HepG2 (cell line): ENCODE measurements around the gene ACVR1C. TPM values are rescaled to one million over a fixed set of nuclear protein-coding genes. Genes with fewer than 3 reads are reported as not detected.
"Not testable (repeated sequence)": the region's sequence is repeated elsewhere in the genome, so short reads cannot be mapped to it uniquely, and the experiment has no call there.

ENCODE experiments used
- ATAC-seq: fragments of 200-7000 bp; cut with Tn5 transposase; 3 replicates; pipeline ENCODE4 v1.9.1; 2020; ENCODE audit warnings: mild to moderate bottlenecking, moderate library complexity
- BruUV-seq: library from RNA; stranded (reverse); fragments of 400-500 nt; replicated peaks from 2 replicates; lab custom pipeline; 2021; lab: Mats Ljungman, UMichigan
- CTCF ChIA-PET: fragments of 300-600 bp; formaldehyde crosslinking; extraction: SDS; loops from one replicate; lab custom pipeline; 2021; ENCODE audit warnings: low total read pairs, inconsistent platforms, low intra/inter-chr PET ratio; lab: Yijun Ruan, JAX
- POLR2A ChIA-PET: fragments of 350-600 bp; sonication (Branson Sonifier 250); formaldehyde crosslinking; loops from one replicate; lab custom pipeline; 2020; ENCODE audit warnings: antibody characterized with exemption, inconsistent platforms; lab: Yijun Ruan, JAX
- DNase-seq: peaks from one replicate; pipeline ENCODE4 v3.0.0-alpha.2; 2015; ENCODE audit warnings: low spot score
- FAIRE-seq: peaks from 3 replicates; lab custom pipeline; 2011; peaks lifted over from hg19 to GRCh38; lab: Jason Lieb, UNC
- H2AFZ ChIP-seq: one replicate; pipeline ENCODE4 v1.6.1; 2011; ENCODE audit warnings: low read length, inconsistent platforms
- H3K27ac ChIP-seq: fragments of 300-600 bp; 3 replicates; pipeline ENCODE4 v1.8.0; 2011; ENCODE audit warnings: mixed run types, mild to moderate bottlenecking, mixed read lengths, low read length, inconsistent platforms; ENCODE audit not compliant: insufficient read depth; ENCODE audit errors: extremely low read length
- H3K27me3 ChIP-seq, 2 experiments: fragments of 200-600 bp in 1 of 2; 2 replicates in 1 of 2; 3 replicates in 1 of 2; pipeline versions ENCODE4 v1.6.0 to v1.8.0; 2011; ENCODE audit warnings: low read length in 2 of 2, mild to moderate bottlenecking in 2 of 2, moderate library complexity in 2 of 2, inconsistent platforms in 1 of 2; ENCODE audit not compliant: insufficient read depth in 2 of 2, control insufficient read depth in 1 of 2
- H3K36me3 ChIP-seq, 2 experiments: fragments of 200-600 bp in 1 of 2; replicated peaks in 1 of 2; 2 replicates in 1 of 2; 3 replicates in 1 of 2; pipeline versions ENCODE4 v1.5.1 to v1.8.0; 2011; ENCODE audit warnings: low read length in 2 of 2, inconsistent platforms in 1 of 2; ENCODE audit not compliant: insufficient read depth in 2 of 2, control insufficient read depth in 1 of 2
- H3K4me1 ChIP-seq: 2 replicates; pipeline ENCODE4 v1.5.1; 2012; ENCODE audit warnings: low read length, inconsistent platforms; ENCODE audit not compliant: insufficient read depth
- H3K4me2 ChIP-seq: 2 replicates; pipeline ENCODE4 v1.6.0; 2011; ENCODE audit warnings: low read depth, low read length, inconsistent platforms
- H3K4me3 ChIP-seq, 3 experiments: fragments of 200-600 bp in 1 of 3; sonication (generic), shearing (Covaris generic) in 1 of 3; replicated peaks in 1 of 3; 2 replicates each; pipeline ENCODE4 v1.5.1; 2011 to 2016; ENCODE audit warnings: low read length in 3 of 3, inconsistent platforms in 2 of 3, low read depth in 2 of 3, mild to moderate bottlenecking in 2 of 3, control low read depth in 1 of 3, mixed read lengths in 1 of 3; ENCODE audit not compliant: insufficient read depth in 1 of 3
- H3K79me2 ChIP-seq: one replicate; pipeline ENCODE4 v1.6.1; 2011; ENCODE audit warnings: low read length, inconsistent platforms; ENCODE audit not compliant: insufficient read depth
- H3K9ac ChIP-seq: 2 replicates; pipeline ENCODE4 v1.6.0; 2011; ENCODE audit warnings: mild to moderate bottlenecking, low read depth, low read length, inconsistent platforms; ENCODE audit not compliant: insufficient read depth
- H3K9me3 ChIP-seq: 2 replicates; pipeline ENCODE4 v1.5.1; 2012; ENCODE audit warnings: mild to moderate bottlenecking, low read length
- H4K20me1 ChIP-seq: 2 replicates; pipeline ENCODE4 v1.6.0; 2011; ENCODE audit warnings: inconsistent platforms, mild to moderate bottlenecking, low read length, moderate library complexity; ENCODE audit not compliant: insufficient read depth
- CSRNP2 ChIP-seq: sonication (generic); formaldehyde crosslinking; conservative IDR thresholded peaks from 2 replicates; pipeline ENCODE4 v1.8.0; 2022; ENCODE audit warnings: low read depth, missing genetic modification reagents
- CTCF ChIP-seq: sonication (generic); formaldehyde crosslinking; IDR thresholded peaks from 2 replicates; pipeline ENCODE4 v1.5.0; 2020; ENCODE audit warnings: mild to moderate bottlenecking, missing genetic modification reagents, moderate library complexity
- SMC3 ChIP-seq: IDR thresholded peaks from 2 replicates; pipeline ENCODE4 v1.6.1; 2011; ENCODE audit warnings: low read length, improper control_type of control experiment
- STAG1 ChIP-seq: sonication (generic); formaldehyde crosslinking; IDR thresholded peaks from 2 replicates; pipeline ENCODE4 v1.4.0; 2020; ENCODE audit warnings: missing genetic modification reagents
- ZNF281 ChIP-seq: sonication (generic); formaldehyde crosslinking; IDR thresholded peaks from 2 replicates; pipeline ENCODE4 v1.4.0; 2020; ENCODE audit warnings: missing genetic modification reagents, borderline replicate concordance
- WGBS: methylation state at CpG from one replicate; pipeline ENCODE4 v1.1.6; 2017; ENCODE audit warnings: low lambda C conversion rate; 5-methylcytosine and 5-hydroxymethylcytosine counted together
- in situ Hi-C: cut with HindIII; loops from 2 replicates; pipeline ENCODE4 v1.10.0; 2017; ENCODE audit warnings: low pct_unique_long_range_greater_than_20kb; ENCODE audit not compliant: extremely low pct_ligation_motif_present
- intact Hi-C: fragments of 100-400 bp; cut with micrococcal nuclease; formaldehyde crosslinking; loops from one replicate; pipeline ENCODE4 v1.10.0; 2022; ENCODE audit not compliant: unreplicated experiment
- polyA plus RNA-seq, 8 experiments: library from polyadenylated mRNA; depleted of rRNA in 3 of 8; stranded (reverse) in 7 of 8; unstranded in 1 of 8; fragments of >200 nt; fragmentation: Illumina TruSeq in 4 of 8; extraction: Trizol in 4 of 8; gene quantifications; 2 replicates each; pipeline versions ENCODE4 v1.2.1 to v1.2.3, GENCODE V29; 2011 to 2016; ENCODE audit warnings: low read depth in 4 of 8, missing spikeins in 1 of 8, mixed read lengths in 1 of 8; ENCODE audit not compliant: insufficient read depth in 1 of 8
- total RNA-seq, 5 experiments: library from RNA; depleted of rRNA; stranded (reverse); fragments of >200 nt; fragmentation: Illumina TruSeq; extraction: Trizol; gene quantifications; 2 replicates each; pipeline ENCODE4 v1.2.3, GENCODE V29; 2016; ENCODE audit warnings: low read depth in 1 of 5

The ACVR1C gene
- total and polyA plus RNA-seq, 2 of the 13 experiments (the other 11 are each of a cell fraction or from before 2014, with no cell fraction given) = 0.05 to 1.0 TPM

GRCh38 chr2:157572725-157573124 is 55.9 kb downstream of the ACVR1C start:
- TF ChIP-seq CTCF (CRISPR knock-in tag) = peak; percentile 36
- peak; percentile 24; the same call in 1 of the 2 replicates for TF ChIP-seq STAG1 (CRISPR knock-in tag)
- TF ChIP-seq CSRNP2 (CRISPR knock-in tag) = no peak
- TF ChIP-seq SMC3 = peak; percentile 21; the same call in 1 of the 2 replicates
- Histone ChIP-seq H3K36me3 (no peaks in the 10 kb centered on the region), H3K27me3 (no peaks in the 10 kb centered on the region), H3K9me3 (no peaks in the 10 kb centered on the region), H3K79me2 (no peaks in the 10 kb centered on the region), H3K9ac (no peak overlapping the region), H4K20me1 (no peaks in the 10 kb centered on the region), H3K4me1 (no peaks in the 10 kb centered on the region), H2AFZ (no peak overlapping the region), H3K4me2 (no peak overlapping the region), H3K27ac (no peak overlapping the region), H3K4me3 (no peak overlapping the region)
- ChIA-PET CTCF (no interaction called here), POLR2A (no interaction called here)
- no TSS peak for BruUV-seq
- DNase-seq = peak; percentile 29
- peak; percentile 93 for ATAC-seq
- in situ Hi-C loops = no loop called here
- WGBS = 0% methylated on average over 2 of the region's 2 CpGs
- intact Hi-C loops = loop anchor here (5.0 kb wide), 2 partner anchors 180 to 440 kb away; no protein-coding TSS in a partner anchor
- peak; percentile 91 for FAIRE-seq

- H3K79me2 ChIP-seq, H3K9ac ChIP-seq, H3K27me3 ChIP-seq, H3K36me3 ChIP-seq, H4K20me1 ChIP-seq, FAIRE-seq, POLR2A ChIA-PET, in situ Hi-C loops, DNase-seq, H3K4me1 ChIP-seq, CTCF ChIA-PET, H3K4me3 ChIP-seq, H3K9me3 ChIP-seq, intact Hi-C loops, ATAC-seq, BruUV-seq, H2AFZ ChIP-seq, H3K27ac ChIP-seq, H3K4me2 ChIP-seq: not testable (repeated sequence)
- TF ChIP-seq ZNF281 = peak; percentile 32; the same call in 1 of the 2 replicates
- 7% methylated on average over 8 of the region's 15 CpGs for WGBS
Measured at GRCh38 chr2:157566623-157567022, 62.0 kb downstream of the ACVR1C start.

- DNase-seq, H3K9ac ChIP-seq, intact Hi-C loops, H3K9me3 ChIP-seq, BruUV-seq, H4K20me1 ChIP-seq, ATAC-seq, H3K79me2 ChIP-seq, H3K4me1 ChIP-seq, H3K36me3 ChIP-seq, H3K4me2 ChIP-seq, POLR2A ChIA-PET, H3K27ac ChIP-seq, H3K4me3 ChIP-seq, FAIRE-seq, CTCF ChIA-PET, H2AFZ ChIP-seq, H3K27me3 ChIP-seq, in situ Hi-C loops: not testable (repeated sequence)
- 89% methylated on average over 8 of the region's 10 CpGs for WGBS
Measured at GRCh38 chr2:157566113-157566512, 62.6 kb downstream of the ACVR1C start.
